ENCODE measurements around the gene MED15. TPM values are rescaled to one million over a fixed set of nuclear protein-coding genes. Genes with fewer than 3 reads are reported as not detected.

Gene MED15
- total and polyA plus RNA-seq, 2 of the 8 experiments (the other 6 are each of a cell fraction or from before 2014, with no cell fraction given), result 28.3 to 57.1 TPM

DNA sequence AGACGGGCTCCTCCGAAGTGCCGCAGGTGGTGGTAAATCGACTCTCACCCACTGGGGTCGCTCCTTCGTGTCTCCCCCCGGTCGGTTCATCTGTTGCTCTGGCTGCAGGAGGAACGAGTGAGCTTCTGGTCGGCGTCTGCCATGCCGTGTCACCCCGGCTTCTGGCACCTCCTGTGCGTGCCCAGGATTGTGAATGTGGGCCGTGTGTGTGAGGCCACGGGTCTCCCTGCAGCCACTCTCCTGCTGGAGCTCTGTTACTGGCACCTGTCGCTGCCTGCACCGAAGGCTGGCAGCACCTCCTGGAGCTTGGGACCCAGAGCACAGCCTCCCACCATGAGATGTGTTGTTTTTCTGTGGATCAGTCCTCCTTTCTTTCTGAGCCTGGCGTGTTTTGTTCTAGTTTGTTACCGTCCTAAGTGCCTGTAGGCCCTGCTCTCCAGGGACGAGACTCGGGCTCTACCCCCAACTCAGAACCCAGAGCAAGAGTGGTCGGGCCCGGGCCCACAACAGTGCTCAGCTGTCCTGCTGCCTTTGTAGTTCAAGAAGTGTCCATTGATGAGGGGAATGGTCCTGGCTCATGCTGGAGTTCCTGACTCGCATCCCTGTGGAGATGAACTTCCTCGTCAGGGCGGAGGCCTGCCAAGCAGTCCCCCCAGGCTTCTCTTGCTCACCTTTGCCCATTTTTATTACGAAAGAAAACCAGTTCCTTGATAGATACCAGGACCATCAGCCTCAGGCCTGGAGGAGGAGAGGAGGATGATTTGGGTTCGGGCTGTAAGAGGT, 66.6 kb downstream of the MED15 start:
- H2BK12ac ChIP-seq (ENCODE audit: low read depth, low read length), result no peak overlapping the region
- WGBS, 2 experiments (ENCODE audit: extremely low coverage in 1 of 2, insufficient coverage in 1 of 2, insufficient read length in 1 of 2, insufficient replicate concordance in 2 of 2, low coverage in 1 of 2, low lambda C conversion rate in 2 of 2, missing lambda C conversion rate in 1 of 2), result 86% methylated on average over 29 of the region's 29 CpGs; no CpG with 5 or more reads in 1 of the 2 experiments
- no peak for TF ChIP-seq CEBPB (IDR thresholded peaks at IDR 0.05; ENCODE audit: low read depth, low read length)
- TF ChIP-seq, protein P1, sequence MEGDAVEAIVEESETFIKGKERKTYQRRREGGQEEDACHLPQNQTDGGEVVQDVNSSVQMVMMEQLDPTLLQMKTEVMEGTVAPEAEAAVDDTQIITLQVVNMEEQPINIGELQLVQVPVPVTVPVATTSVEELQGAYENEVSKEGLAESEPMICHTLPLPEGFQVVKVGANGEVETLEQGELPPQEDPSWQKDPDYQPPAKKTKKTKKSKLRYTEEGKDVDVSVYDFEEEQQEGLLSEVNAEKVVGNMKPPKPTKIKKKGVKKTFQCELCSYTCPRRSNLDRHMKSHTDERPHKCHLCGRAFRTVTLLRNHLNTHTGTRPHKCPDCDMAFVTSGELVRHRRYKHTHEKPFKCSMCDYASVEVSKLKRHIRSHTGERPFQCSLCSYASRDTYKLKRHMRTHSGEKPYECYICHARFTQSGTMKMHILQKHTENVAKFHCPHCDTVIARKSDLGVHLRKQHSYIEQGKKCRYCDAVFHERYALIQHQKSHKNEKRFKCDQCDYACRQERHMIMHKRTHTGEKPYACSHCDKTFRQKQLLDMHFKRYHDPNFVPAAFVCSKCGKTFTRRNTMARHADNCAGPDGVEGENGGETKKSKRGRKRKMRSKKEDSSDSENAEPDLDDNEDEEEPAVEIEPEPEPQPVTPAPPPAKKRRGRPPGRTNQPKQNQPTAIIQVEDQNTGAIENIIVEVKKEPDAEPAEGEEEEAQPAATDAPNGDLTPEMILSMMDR (IDR thresholded peaks at IDR 0.05; ENCODE audit: control extremely low read depth in 1 of 3, insufficient read depth in 1 of 3, low read depth in 1 of 3, low read length in 3 of 3), result no peak
- TF ChIP-seq SP2 (IDR thresholded peaks at IDR 0.05; ENCODE audit: low read length), result no peak
- no peak for TF ChIP-seq SIRT6 (IDR thresholded peaks at IDR 0.05; ENCODE audit: low read length)
- no peak for TF ChIP-seq CHD2 (IDR thresholded peaks at IDR 0.05; ENCODE audit: low read length)
- TF ChIP-seq NRF1 (IDR thresholded peaks at IDR 0.05; ENCODE audit: low read depth, low read length), result no peak
- TF ChIP-seq EGR1 (IDR thresholded peaks at IDR 0.05; ENCODE audit: borderline replicate concordance, low read depth, low read length), result no peak

More for the DNA sequence above, 66.6 kb downstream of the MED15 start:
- no peak overlapping the region for H3K4me2 ChIP-seq (ENCODE audit: insufficient read depth in 1 of 2, low read depth in 2 of 2, low read length in 2 of 2)
- H4K20me1 ChIP-seq (replicated peaks in 1 of 2; ENCODE audit: control insufficient read depth in 1 of 2, insufficient read depth in 2 of 2, low read length in 2 of 2), result peaks cover 0 to 7% of the 10 kb centered on the region in 2 experiments
- no peaks in the 10 kb centered on the region for H3K79me2 ChIP-seq (ENCODE audit: control insufficient read depth in 1 of 2, insufficient read depth in 2 of 2, low read length in 2 of 2)
- DNase-seq (ENCODE audit: low read depth in 1 of 2, low spot score in 2 of 2) (no peak), FAIRE-seq (no peak)
- H3K36me3 ChIP-seq (ENCODE audit: control insufficient read depth in 2 of 4, insufficient read depth in 4 of 4, low read length in 3 of 4), result peaks cover 4 to 20% (median 16%) of the 10 kb centered on the region in 4 experiments
- no peak overlapping the region for H3K9ac ChIP-seq (replicated peaks in 1 of 4; ENCODE audit: extremely low read depth in 1 of 4, low read depth in 3 of 4, low read length in 3 of 4)
- no peaks in the 10 kb centered on the region for H3K27me3 ChIP-seq (replicated peaks in 1 of 4; ENCODE audit: control insufficient read depth in 3 of 4, extremely low read depth in 1 of 4, insufficient read depth in 3 of 4, low read length in 3 of 4)
- no peak overlapping the region for H3K18ac ChIP-seq (ENCODE audit: extremely low read depth, low read length)
- no peak overlapping the region for H4K91ac ChIP-seq (replicated peaks; ENCODE audit: insufficient read length, low read length)
- H3K23me2 ChIP-seq (ENCODE audit: low read depth, low read length), result no peaks in the 10 kb centered on the region
- no peak overlapping the region for H2BK15ac ChIP-seq (ENCODE audit: low read length)
- no peaks in the 10 kb centered on the region for H3K79me1 ChIP-seq (ENCODE audit: low read depth, low read length)
- no peak overlapping the region for H3K56ac ChIP-seq (replicated peaks; ENCODE audit: insufficient read length, low read depth, low read length)
- CTCF ChIA-PET (ENCODE audit: partially characterized antibody), result interaction anchor here (0.7 to 26.7 kb wide), 7 partner anchors 7 to 130 kb away, joined by 3 to 366 read pairs (median 3); no protein-coding TSS in a partner anchor
- no peak overlapping the region for H3K14ac ChIP-seq (ENCODE audit: insufficient read length)
- POLR2A ChIA-PET (ENCODE audit: partially characterized antibody), result no interaction called here
- H3K23ac ChIP-seq (ENCODE audit: insufficient read length), result no peak overlapping the region
- no peak overlapping the region for H2AFZ ChIP-seq (ENCODE audit: low read length)
- H2BK20ac ChIP-seq (ENCODE audit: low read length), result no peak overlapping the region
- H3K4me3 ChIP-seq (ENCODE audit: extremely low read depth in 1 of 4, insufficient read depth in 2 of 4, low read depth in 3 of 4, low read length in 4 of 4), result no peak overlapping the region
- no peaks in the 10 kb centered on the region for H3K4me1 ChIP-seq (replicated peaks in 1 of 4; ENCODE audit: control insufficient read depth in 3 of 4, insufficient read depth in 4 of 4, low read length in 3 of 4)
- H3K27ac ChIP-seq (ENCODE audit: low read depth, low read length), result no peak overlapping the region
- H2BK120ac ChIP-seq (replicated peaks; ENCODE audit: low read depth, low read length), result no peak overlapping the region
- no peaks in the 10 kb centered on the region for H3K9me3 ChIP-seq (ENCODE audit: insufficient read depth in 2 of 2, low read depth in 1 of 2, low read length in 1 of 2)
- H2BK5ac ChIP-seq (ENCODE audit: low read depth, low read length), result no peak overlapping the region
- H4K5ac ChIP-seq (ENCODE audit: insufficient read length, low read depth, low read length), result no peak overlapping the region
- no peak overlapping the region for H2AK5ac ChIP-seq (ENCODE audit: low read depth, low read length)
- no peak overlapping the region for H4K8ac ChIP-seq (ENCODE audit: extremely low read depth, insufficient read depth, low read length)
- H3K4ac ChIP-seq (replicated peaks; ENCODE audit: insufficient read length, low read depth, low read length), result no peak overlapping the region

Data from H1 (cell line).